CD14-positive monocyte (primary cell): ENCODE results near the gene ZNF136. TPM values are rescaled to one million over a fixed set of nuclear protein-coding genes. Genes with fewer than 3 reads are reported as not detected.

Experiments
- DNase-seq, 3 donors: peaks; one replicate each; pipeline ENCODE4 v3.0.0-alpha.2; 2011 to 2022
- H2AFZ ChIP-seq: 2 replicates; pipeline ENCODE4 v1.6.0; 2012; ENCODE audit warnings: mild to moderate bottlenecking, low read depth, low read length, inconsistent platforms; ENCODE audit not compliant: insufficient read depth, poor library complexity, severe bottlenecking
- H3K27ac ChIP-seq, 2 donors: 1 replicate in 1 of 2; 2 replicates in 1 of 2; pipeline ENCODE4 v1.5.1; 2012 to 2013; ENCODE audit warnings: low read length in 2 of 2, control low read depth in 1 of 2, inconsistent platforms in 1 of 2, low read depth in 1 of 2, mild to moderate bottlenecking in 1 of 2
- H3K27me3 ChIP-seq, 2 donors: one replicate each; pipeline versions ENCODE4 v1.6.0 to v1.6.1; 2011 to 2013; ENCODE audit warnings: low read length in 2 of 2; ENCODE audit not compliant: control insufficient read depth in 2 of 2, insufficient read depth in 2 of 2
- H3K36me3 ChIP-seq, 2 donors: replicated peaks in 1 of 2; 1 replicate in 1 of 2; 2 replicates in 1 of 2; pipeline versions ENCODE4 v1.5.1 to v1.6.1; 2012 to 2013; ENCODE audit warnings: low read length in 2 of 2, control low read depth in 1 of 2, inconsistent platforms in 1 of 2, mild to moderate bottlenecking in 1 of 2; ENCODE audit not compliant: insufficient read depth in 2 of 2, control insufficient read depth in 1 of 2
- H3K4me1 ChIP-seq, 2 donors: 1 replicate in 1 of 2; 2 replicates in 1 of 2; pipeline versions ENCODE4 v1.5.1 to v1.6.1; 2012 to 2013; ENCODE audit warnings: low read length in 2 of 2, control low read depth in 1 of 2, inconsistent platforms in 1 of 2, mild to moderate bottlenecking in 1 of 2, moderate library complexity in 1 of 2; ENCODE audit not compliant: insufficient read depth in 2 of 2, control insufficient read depth in 1 of 2
- H3K4me2 ChIP-seq: replicated peaks from 2 replicates; pipeline ENCODE3; 2012; ENCODE audit warnings: low read length, moderate library complexity, mild to moderate bottlenecking; ENCODE audit not compliant: poor library complexity, severe bottlenecking; ENCODE audit errors: extremely low read depth
- H3K4me3 ChIP-seq, 3 experiments: fragments of 200-600 bp in 1 of 3; sonication (generic) in 1 of 3; replicated peaks in 1 of 3; 1 replicate in 2 of 3; 2 replicates in 1 of 3; pipeline ENCODE4 v1.5.1; 2011 to 2013; ENCODE audit warnings: low read length in 3 of 3, mild to moderate bottlenecking in 3 of 3, control low read depth in 2 of 3, low read depth in 2 of 3, inconsistent platforms in 1 of 3, moderate library complexity in 1 of 3
- H3K79me2 ChIP-seq: 2 replicates; pipeline ENCODE4 v1.6.0; 2012; ENCODE audit warnings: mild to moderate bottlenecking, control low read depth, inconsistent platforms, low read length, moderate library complexity; ENCODE audit not compliant: insufficient read depth
- H3K9ac ChIP-seq: 2 replicates; pipeline ENCODE4 v1.6.0; 2017; ENCODE audit warnings: low read length, mild to moderate bottlenecking; ENCODE audit not compliant: insufficient read depth, poor library complexity, severe bottlenecking
- H3K9me3 ChIP-seq, 2 donors: replicated peaks in 1 of 2; 1 replicate in 1 of 2; 2 replicates in 1 of 2; pipeline versions ENCODE4 v1.5.1 to v1.6.1; 2012 to 2013; ENCODE audit warnings: low read length in 2 of 2, control low read depth in 1 of 2; ENCODE audit not compliant: control insufficient read depth in 1 of 2, insufficient read depth in 1 of 2
- H4K20me1 ChIP-seq: 2 replicates; pipeline ENCODE4 v1.6.0; 2012; ENCODE audit warnings: mild to moderate bottlenecking, low read length, control low read depth, moderate library complexity; ENCODE audit not compliant: insufficient read depth
- H3K27ac Mint-ChIP-seq, 7 donors: one replicate each; pipeline ENCODE4 v1.8.0; 2020; ENCODE audit warnings: mild to moderate bottlenecking in 7 of 7, mixed read lengths in 7 of 7, moderate library complexity in 6 of 7, inconsistent platforms in 2 of 7
- H3K27me3 Mint-ChIP-seq, 3 donors: one replicate each; pipeline ENCODE4 v1.8.0; 2021 to 2022; ENCODE audit warnings: low read depth in 3 of 3, mild to moderate bottlenecking in 3 of 3, mixed read lengths in 3 of 3, moderate library complexity in 3 of 3, inconsistent platforms in 1 of 3
- H3K36me3 Mint-ChIP-seq, 2 donors: one replicate each; pipeline ENCODE4 v1.8.0; 2020; ENCODE audit warnings: mixed read lengths in 2 of 2, inconsistent platforms in 1 of 2, mild to moderate bottlenecking in 1 of 2
- H3K4me1 Mint-ChIP-seq: one replicate; pipeline ENCODE4 v1.8.0; 2020; ENCODE audit warnings: mild to moderate bottlenecking, mixed read lengths
- H3K4me3 Mint-ChIP-seq, 2 donors: one replicate each; pipeline ENCODE4 v1.8.0; 2020; ENCODE audit warnings: mild to moderate bottlenecking in 2 of 2, mixed read lengths in 2 of 2, moderate library complexity in 1 of 2
- H3K9me3 Mint-ChIP-seq, 7 donors: one replicate each; pipeline ENCODE4 v1.8.0; 2020 to 2022; ENCODE audit warnings: mixed read lengths in 7 of 7, mild to moderate bottlenecking in 6 of 7, moderate library complexity in 6 of 7, inconsistent platforms in 2 of 7
- CTCF ChIP-seq: fragments of 200-600 bp; IDR thresholded peaks from one replicate; pipeline ENCODE4 v1.8.0; 2022; ENCODE audit warnings: antibody characterized with exemption, mild to moderate bottlenecking
- WGBS: methylation state at CpG from one replicate; pipeline ENCODE4 v1.1.5; 2013; ENCODE audit warnings: missing lambda C conversion rate; ENCODE audit not compliant: insufficient coverage; 5-methylcytosine and 5-hydroxymethylcytosine counted together
- intact Hi-C, 2 donors: fragments of 100-400 bp; cut with micrococcal nuclease; formaldehyde crosslinking; loops; one replicate each; pipeline versions ENCODE4 v1.15.0 to v1.15.1; 2023
- polyA plus RNA-seq, 3 donors: library from polyadenylated mRNA; depleted of rRNA in 1 of 3; unstranded in 2 of 3; stranded (reverse) in 1 of 3; fragments of 300-500 nt in 2 of 3; fragments of >200 nt in 1 of 3; fragmentation: Illumina TruSeq in 2 of 3; gene quantifications; 1 replicate in 2 of 3; 2 replicates in 1 of 3; pipeline ENCODE4 v1.2.3, GENCODE V29; 2012 to 2021

Gene ZNF136
- polyA plus RNA-seq, 3 donors: 3.4 to 6.4 (median 5.8) TPM

- no peaks in the 10 kb centered on the region for H3K27me3 ChIP-seq
- H3K27ac ChIP-seq: no peak overlapping the region
- H2AFZ ChIP-seq: no peak overlapping the region
- H3K9me3 ChIP-seq: peaks cover 55 to 95% of the 10 kb centered on the region in 2 donors
- Mint-ChIP-seq H3K4me3 (no peak overlapping the region), H3K9me3 (peaks cover 46 to 97% (median 88%) of the 10 kb centered on the region in 7 donors), H3K27me3 (peaks cover 0 to 3% (median 0%) of the 10 kb centered on the region in 3 donors), H3K27ac (no peak overlapping the region), H3K36me3 (no peaks in the 10 kb centered on the region), H3K4me1 (no peaks in the 10 kb centered on the region)
- H3K79me2 ChIP-seq: no peaks in the 10 kb centered on the region
- DNase-seq: no peak
- H3K9ac ChIP-seq: no peak overlapping the region
- intact Hi-C loops: no loop called here
- no peaks in the 10 kb centered on the region for H3K4me1 ChIP-seq
- TF ChIP-seq CTCF: no peak
- H3K36me3 ChIP-seq: no peaks in the 10 kb centered on the region
- no peak overlapping the region for H3K4me3 ChIP-seq
- no peak overlapping the region for H3K4me2 ChIP-seq
- no peaks in the 10 kb centered on the region for H4K20me1 ChIP-seq
Observed at GRCh38 chr19:12217332-12217731, 54.4 kb downstream of the ZNF136 start.

GRCh38 chr19:12222980-12223630 lies 60.2 kb downstream of the ZNF136 start:
- Mint-ChIP-seq H3K4me3 (no peak overlapping the region), H3K4me1 (no peaks in the 10 kb centered on the region), H3K27me3 (no peaks in the 10 kb centered on the region), H3K9me3 (peaks cover 20 to 84% (median 65%) of the 10 kb centered on the region in 7 donors), H3K36me3 (peaks cover 0 to 5% of the 10 kb centered on the region in 2 donors), H3K27ac (no peak overlapping the region)
- H3K4me2 ChIP-seq: no peak overlapping the region
- H3K36me3 ChIP-seq: peaks cover 3 to 7% of the 10 kb centered on the region in 2 donors
- H3K27ac ChIP-seq: no peak overlapping the region
- intact Hi-C loops: no loop called here
- peaks cover 57 to 84% of the 10 kb centered on the region in 2 donors for H3K9me3 ChIP-seq
- H4K20me1 ChIP-seq: no peaks in the 10 kb centered on the region
- TF ChIP-seq CTCF: no peak
- H3K9ac ChIP-seq: no peak overlapping the region
- no peak overlapping the region for H2AFZ ChIP-seq
- DNase-seq: no peak
- WGBS: 100% methylated on average over 1 of the region's 1 CpG
- no peak overlapping the region for H3K4me3 ChIP-seq
- no peaks in the 10 kb centered on the region for H3K27me3 ChIP-seq
- no peaks in the 10 kb centered on the region for H3K4me1 ChIP-seq
- H3K79me2 ChIP-seq: no peaks in the 10 kb centered on the region
